Measurements from ENCODE around the gene SHCBP1L. TPM values are rescaled to one million over a fixed set of nuclear protein-coding genes. Genes with fewer than 3 reads are reported as not detected.
"Not testable (repeated sequence)": the region's sequence is repeated elsewhere in the genome, so short reads cannot be mapped to it uniquely, and the experiment has no call there.

The SHCBP1L gene
- total and polyA plus RNA-seq, 2 donors (not counting 1 experiment from before 2014, with no cell fraction given): not detected

DNA sequence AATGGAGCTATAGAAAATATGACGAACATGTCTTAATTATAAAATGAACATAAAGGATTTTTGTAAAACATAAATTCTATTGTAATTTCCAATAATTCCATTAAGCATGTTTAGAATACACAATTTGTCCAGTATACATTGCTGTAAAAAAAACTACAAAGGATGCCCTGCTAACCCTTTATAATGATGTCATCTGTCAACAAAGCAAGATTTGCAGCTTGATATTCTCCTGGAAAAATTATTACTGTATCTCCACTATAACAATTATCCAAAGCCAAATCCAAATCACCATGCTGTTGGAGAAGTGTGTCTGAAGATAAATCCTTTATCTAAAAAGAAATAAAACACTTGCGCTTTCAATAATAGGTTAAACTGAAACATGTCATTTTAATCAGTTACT, 47.6 kb downstream of the SHCBP1L start:
- H3K27ac Mint-ChIP-seq: no peak overlapping the region
- Histone ChIP-seq H3K9ac (ENCODE audit: low read length) (no peak overlapping the region), H2AFZ (ENCODE audit: insufficient read depth, low read depth, low read length, poor library complexity, severe bottlenecking) (no peak overlapping the region), H3K4me2 (replicated peaks; ENCODE audit: low read depth, low read length, poor library complexity, severe bottlenecking) (no peak overlapping the region), H3K36me3 (replicated peaks in 1 of 2; ENCODE audit: control extremely low read depth in 1 of 2, control insufficient read depth in 1 of 2, extremely low read depth in 1 of 2, insufficient read depth in 2 of 2, low read length in 1 of 2) (no peaks in the 10 kb centered on the region), H3K4me3 (ENCODE audit: control extremely low read depth in 1 of 5, extremely low read depth in 1 of 5, insufficient read depth in 1 of 5, low read depth in 2 of 5, low read length in 4 of 5) (no peak overlapping the region), H4K20me1 (ENCODE audit: control insufficient read depth, insufficient read depth, low read length, poor library complexity, severe bottlenecking) (no peaks in the 10 kb centered on the region), H3K27me3 (replicated peaks in 1 of 4; ENCODE audit: control extremely low read depth in 1 of 4, control insufficient read depth in 3 of 4, insufficient read depth in 4 of 4, low read length in 3 of 4) (peaks cover 0 to 3% (median 1%) of the 10 kb centered on the region in 4 experiments), H3K79me2 (ENCODE audit: control insufficient read depth, insufficient read depth, low read length) (no peaks in the 10 kb centered on the region), H3K27ac (ENCODE audit: low read length in 2 of 2) (no peak overlapping the region), H3K4me1 (ENCODE audit: control insufficient read depth in 2 of 2, insufficient read depth in 2 of 2, low read length in 2 of 2) (no peaks in the 10 kb centered on the region), H3K9me3 (ENCODE audit: control extremely low read depth in 1 of 3, control insufficient read depth in 2 of 3, insufficient read depth in 1 of 3, low read length in 2 of 3) (peaks cover 0 to 1% (median 0%) of the 10 kb centered on the region in 3 donors)
- CTCF ChIA-PET: no interaction called here
- no CpG with 5 or more reads among the region's 2 CpGs for WGBS (ENCODE audit: insufficient coverage)
- TF ChIP-seq EZH2 (IDR thresholded peaks at IDR 0.05; ENCODE audit: borderline replicate concordance, insufficient read depth, low read depth, low read length, poor library complexity, severe bottlenecking): no peak
- TF ChIP-seq, protein P1, sequence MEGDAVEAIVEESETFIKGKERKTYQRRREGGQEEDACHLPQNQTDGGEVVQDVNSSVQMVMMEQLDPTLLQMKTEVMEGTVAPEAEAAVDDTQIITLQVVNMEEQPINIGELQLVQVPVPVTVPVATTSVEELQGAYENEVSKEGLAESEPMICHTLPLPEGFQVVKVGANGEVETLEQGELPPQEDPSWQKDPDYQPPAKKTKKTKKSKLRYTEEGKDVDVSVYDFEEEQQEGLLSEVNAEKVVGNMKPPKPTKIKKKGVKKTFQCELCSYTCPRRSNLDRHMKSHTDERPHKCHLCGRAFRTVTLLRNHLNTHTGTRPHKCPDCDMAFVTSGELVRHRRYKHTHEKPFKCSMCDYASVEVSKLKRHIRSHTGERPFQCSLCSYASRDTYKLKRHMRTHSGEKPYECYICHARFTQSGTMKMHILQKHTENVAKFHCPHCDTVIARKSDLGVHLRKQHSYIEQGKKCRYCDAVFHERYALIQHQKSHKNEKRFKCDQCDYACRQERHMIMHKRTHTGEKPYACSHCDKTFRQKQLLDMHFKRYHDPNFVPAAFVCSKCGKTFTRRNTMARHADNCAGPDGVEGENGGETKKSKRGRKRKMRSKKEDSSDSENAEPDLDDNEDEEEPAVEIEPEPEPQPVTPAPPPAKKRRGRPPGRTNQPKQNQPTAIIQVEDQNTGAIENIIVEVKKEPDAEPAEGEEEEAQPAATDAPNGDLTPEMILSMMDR (IDR thresholded peaks at IDR 0.05): no peak
- H3K4me1 Mint-ChIP-seq: no peaks in the 10 kb centered on the region
- peaks cover 4% of the 10 kb centered on the region for H3K27me3 Mint-ChIP-seq
- DNase-seq: no peak
- ATAC-seq (ENCODE audit: low read depth): no peak
- no peaks in the 10 kb centered on the region for H3K9me3 Mint-ChIP-seq (ENCODE audit: insufficient read depth)
- intact Hi-C loops (cut with micrococcal nuclease): no loop called here
- no peak overlapping the region for H3K4me3 Mint-ChIP-seq
- POLR2A ChIA-PET: interaction anchor here (0.6 kb wide), 1 partner anchor 230 kb away, joined by 6 read pairs; no protein-coding TSS in a partner anchor

DNA sequence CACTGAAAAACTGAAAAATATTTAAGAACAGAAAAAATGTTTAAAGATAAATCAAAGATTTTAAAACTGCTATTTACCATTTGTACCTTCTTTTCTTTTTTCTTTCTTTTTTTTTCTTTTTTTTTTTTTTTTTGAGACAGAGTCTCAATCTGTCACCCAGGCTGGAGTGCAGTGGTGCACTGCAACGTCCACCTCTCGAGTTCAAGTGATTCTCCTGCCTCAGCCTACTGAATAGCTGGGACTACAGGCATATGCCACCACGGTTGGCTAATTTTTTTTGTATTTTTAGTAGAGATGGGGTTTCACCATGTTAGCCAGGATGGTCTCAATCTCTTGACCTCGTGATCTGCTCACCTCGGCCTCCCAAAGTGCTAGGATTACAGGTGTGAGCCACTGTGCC, 51.0 kb downstream of the SHCBP1L start:
- H3K9me3 ChIP-seq (ENCODE audit: control extremely low read depth in 1 of 3, control insufficient read depth in 2 of 3, insufficient read depth in 1 of 3, low read length in 2 of 3); DNase-seq; ATAC-seq (ENCODE audit: low read depth); H3K9ac ChIP-seq (ENCODE audit: low read length); H4K20me1 ChIP-seq (ENCODE audit: control insufficient read depth, insufficient read depth, low read length, poor library complexity, severe bottlenecking); intact Hi-C loops (cut with micrococcal nuclease); H3K4me1 Mint-ChIP-seq; H3K36me3 ChIP-seq (replicated peaks in 1 of 2; ENCODE audit: control extremely low read depth in 1 of 2, control insufficient read depth in 1 of 2, extremely low read depth in 1 of 2, insufficient read depth in 2 of 2, low read length in 1 of 2); H3K4me1 ChIP-seq (ENCODE audit: control insufficient read depth in 2 of 2, insufficient read depth in 2 of 2, low read length in 2 of 2); CTCF ChIA-PET; H3K9me3 Mint-ChIP-seq (ENCODE audit: insufficient read depth); H3K27me3 Mint-ChIP-seq; H3K27me3 ChIP-seq (replicated peaks in 1 of 4; ENCODE audit: control extremely low read depth in 1 of 4, control insufficient read depth in 3 of 4, insufficient read depth in 4 of 4, low read length in 3 of 4); POLR2A ChIA-PET; H3K4me2 ChIP-seq (replicated peaks; ENCODE audit: low read depth, low read length, poor library complexity, severe bottlenecking); H3K4me3 Mint-ChIP-seq; H3K79me2 ChIP-seq (ENCODE audit: control insufficient read depth, insufficient read depth, low read length); H3K27ac Mint-ChIP-seq; H2AFZ ChIP-seq (ENCODE audit: insufficient read depth, low read depth, low read length, poor library complexity, severe bottlenecking); H3K4me3 ChIP-seq (ENCODE audit: control extremely low read depth in 1 of 5, extremely low read depth in 1 of 5, insufficient read depth in 1 of 5, low read depth in 2 of 5, low read length in 4 of 5); H3K27ac ChIP-seq (ENCODE audit: low read length in 2 of 2): not testable (repeated sequence)
- 94% methylated on average over 3 of the region's 5 CpGs for WGBS (ENCODE audit: insufficient coverage)

All from B cell (primary cell).